DOHH2 (cell line): ENCODE results near the gene NABP1.

Experiments
- H3F3A ChIP-seq: fragments of 200-600 bp; sonication (generic), shearing (Covaris generic); 2 replicates; pipeline ENCODE4 v1.6.0; 2016; ENCODE audit warnings: antibody characterized with exemption, mild to moderate bottlenecking; ENCODE audit not compliant: control insufficient read depth, insufficient read depth
- H3K27ac ChIP-seq: fragments of 200-600 bp; sonication (generic); 2 replicates; pipeline ENCODE4 v1.5.1; 2014; ENCODE audit warnings: low read depth, mild to moderate bottlenecking, low read length, moderate library complexity
- H3K27me3 ChIP-seq: fragments of 200-600 bp; sonication (generic); 2 replicates; pipeline ENCODE4 v1.6.1; 2014; ENCODE audit warnings: mild to moderate bottlenecking, low read length, mixed read lengths; ENCODE audit not compliant: control insufficient read depth
- H3K36me3 ChIP-seq: fragments of 200-600 bp; sonication (generic); 2 replicates; pipeline ENCODE4 v1.6.1; 2014; ENCODE audit warnings: mild to moderate bottlenecking, low read length, moderate library complexity, mixed read lengths; ENCODE audit not compliant: control insufficient read depth
- H3K4me1 ChIP-seq: fragments of 200-600 bp; sonication (generic); 2 replicates; pipeline ENCODE4 v1.6.1; 2014; ENCODE audit warnings: mild to moderate bottlenecking, low read length, mixed read lengths; ENCODE audit not compliant: control insufficient read depth
- H3K4me2 ChIP-seq: fragments of 200-600 bp; sonication (generic); 2 replicates; pipeline ENCODE4 v1.6.0; 2014; ENCODE audit warnings: mild to moderate bottlenecking, low read length, moderate library complexity
- H3K4me3 ChIP-seq: fragments of 200-600 bp; sonication (generic); 2 replicates; pipeline ENCODE4 v1.5.1; 2014; ENCODE audit warnings: mild to moderate bottlenecking, low read length, mixed read lengths
- H3K79me2 ChIP-seq: fragments of 200-600 bp; sonication (generic); 2 replicates; pipeline ENCODE4 v1.6.1; 2014; ENCODE audit warnings: mild to moderate bottlenecking, low read length, mixed read lengths; ENCODE audit not compliant: control insufficient read depth
- H3K9me2 ChIP-seq: fragments of 200-600 bp; sonication (generic); replicated peaks from 2 replicates; pipeline ENCODE4 v1.6.1; 2014; ENCODE audit warnings: mild to moderate bottlenecking, low read length, mixed read lengths; ENCODE audit not compliant: control insufficient read depth
- H3K9me3 ChIP-seq: fragments of 200-600 bp; sonication (generic); 2 replicates; pipeline ENCODE4 v1.6.1; 2014; ENCODE audit warnings: antibody characterized with exemption, low read length, mixed read lengths; ENCODE audit not compliant: control insufficient read depth, insufficient read depth
- H4K20me1 ChIP-seq: fragments of 200-600 bp; sonication (generic); 2 replicates; pipeline ENCODE4 v1.6.0; 2014; ENCODE audit warnings: low read depth, mild to moderate bottlenecking, antibody characterized with exemption, low read length, moderate library complexity; ENCODE audit not compliant: control insufficient read depth, insufficient read depth
- EZH2phosphoT487 ChIP-seq: fragments of 200-600 bp; sonication (generic); IDR thresholded peaks from 2 replicates; pipeline ENCODE4 v1.6.1; 2017; ENCODE audit warnings: borderline replicate concordance, mild to moderate bottlenecking, antibody characterized with exemption, low read length, moderate library complexity, mixed read lengths
- TF ChIP-seq, protein P1 (sequence below): fragments of 200-600 bp; sonication (generic); IDR thresholded peaks from one replicate; pipeline ENCODE4 v1.5.1; 2014; ENCODE audit warnings: antibody characterized with exemption, mild to moderate bottlenecking, low read depth, low read length; ENCODE audit not compliant: poor library complexity, severe bottlenecking

NABP1 gene

DNA sequence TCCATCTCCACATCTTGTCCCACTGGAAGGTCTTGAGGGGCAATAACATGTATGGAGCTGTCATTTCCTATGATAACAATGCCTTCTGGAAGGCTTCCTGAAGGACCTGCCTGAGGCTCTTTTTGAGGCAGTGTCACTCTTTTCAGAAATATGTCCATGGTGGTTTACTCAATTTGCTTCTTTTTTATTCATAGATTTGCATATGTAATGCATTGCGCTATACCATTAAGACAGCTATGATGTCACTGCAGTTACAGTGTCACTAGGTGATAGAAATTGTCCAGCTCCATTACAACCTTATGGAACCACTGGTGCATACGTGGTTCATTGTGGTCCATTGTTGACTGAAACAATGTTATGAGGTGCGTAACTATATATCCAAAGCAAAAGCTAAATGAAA is 19.9 kb downstream of the NABP1 start:
- TF ChIP-seq, protein P1, sequence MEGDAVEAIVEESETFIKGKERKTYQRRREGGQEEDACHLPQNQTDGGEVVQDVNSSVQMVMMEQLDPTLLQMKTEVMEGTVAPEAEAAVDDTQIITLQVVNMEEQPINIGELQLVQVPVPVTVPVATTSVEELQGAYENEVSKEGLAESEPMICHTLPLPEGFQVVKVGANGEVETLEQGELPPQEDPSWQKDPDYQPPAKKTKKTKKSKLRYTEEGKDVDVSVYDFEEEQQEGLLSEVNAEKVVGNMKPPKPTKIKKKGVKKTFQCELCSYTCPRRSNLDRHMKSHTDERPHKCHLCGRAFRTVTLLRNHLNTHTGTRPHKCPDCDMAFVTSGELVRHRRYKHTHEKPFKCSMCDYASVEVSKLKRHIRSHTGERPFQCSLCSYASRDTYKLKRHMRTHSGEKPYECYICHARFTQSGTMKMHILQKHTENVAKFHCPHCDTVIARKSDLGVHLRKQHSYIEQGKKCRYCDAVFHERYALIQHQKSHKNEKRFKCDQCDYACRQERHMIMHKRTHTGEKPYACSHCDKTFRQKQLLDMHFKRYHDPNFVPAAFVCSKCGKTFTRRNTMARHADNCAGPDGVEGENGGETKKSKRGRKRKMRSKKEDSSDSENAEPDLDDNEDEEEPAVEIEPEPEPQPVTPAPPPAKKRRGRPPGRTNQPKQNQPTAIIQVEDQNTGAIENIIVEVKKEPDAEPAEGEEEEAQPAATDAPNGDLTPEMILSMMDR, result no peak
- TF ChIP-seq EZH2phosphoT487, result no peak
- no peak overlapping the region for H3K27ac ChIP-seq
- no peaks in the 10 kb centered on the region for H3K79me2 ChIP-seq
- no peaks in the 10 kb centered on the region for H3K9me2 ChIP-seq
- no peak overlapping the region for H3K4me3 ChIP-seq
- peaks cover 4% of the 10 kb centered on the region; the same call in 1 of the 2 replicates for H3K9me3 ChIP-seq
- H3K27me3 ChIP-seq, result no peaks in the 10 kb centered on the region
- H3F3A ChIP-seq, result peaks cover 15% of the 10 kb centered on the region
- no peaks in the 10 kb centered on the region for H3K4me1 ChIP-seq
- H4K20me1 ChIP-seq, result no peaks in the 10 kb centered on the region
- H3K36me3 ChIP-seq, result no peaks in the 10 kb centered on the region
- no peak overlapping the region for H3K4me2 ChIP-seq

DNA sequence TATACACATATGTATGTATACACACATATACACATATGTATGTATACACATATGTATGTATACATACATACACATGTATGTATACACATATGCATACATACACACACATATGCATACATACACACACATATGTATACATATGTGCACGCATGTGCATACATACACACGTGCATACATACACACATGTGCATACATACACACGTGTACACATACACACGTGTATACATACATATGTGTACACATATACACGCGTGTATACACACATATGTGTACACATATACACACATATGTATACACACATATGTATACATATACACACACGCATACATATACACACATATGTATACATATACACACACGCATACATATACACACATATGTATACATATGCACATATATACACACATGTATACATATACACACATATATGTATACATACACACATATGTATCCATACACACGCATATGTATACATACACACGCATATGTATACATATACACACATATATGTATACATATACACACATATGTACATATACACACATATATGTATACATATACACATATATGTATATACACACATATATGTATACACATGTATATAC is 21.5 kb downstream of the NABP1 start:
- H3F3A ChIP-seq, result peaks cover 15% of the 10 kb centered on the region
- no peaks in the 10 kb centered on the region for H3K36me3 ChIP-seq
- no peaks in the 10 kb centered on the region for H3K79me2 ChIP-seq
- H3K27ac ChIP-seq, result no peak overlapping the region
- H3K4me3 ChIP-seq, result no peak overlapping the region
- TF ChIP-seq EZH2phosphoT487, result no peak
- TF ChIP-seq, protein P1, result no peak
- no peaks in the 10 kb centered on the region for H4K20me1 ChIP-seq
- no peaks in the 10 kb centered on the region for H3K27me3 ChIP-seq
- no peaks in the 10 kb centered on the region for H3K9me2 ChIP-seq
- H3K4me1 ChIP-seq, result no peaks in the 10 kb centered on the region
- peaks cover 4% of the 10 kb centered on the region; the same call in 1 of the 2 replicates for H3K9me3 ChIP-seq
- no peak overlapping the region for H3K4me2 ChIP-seq

DNA sequence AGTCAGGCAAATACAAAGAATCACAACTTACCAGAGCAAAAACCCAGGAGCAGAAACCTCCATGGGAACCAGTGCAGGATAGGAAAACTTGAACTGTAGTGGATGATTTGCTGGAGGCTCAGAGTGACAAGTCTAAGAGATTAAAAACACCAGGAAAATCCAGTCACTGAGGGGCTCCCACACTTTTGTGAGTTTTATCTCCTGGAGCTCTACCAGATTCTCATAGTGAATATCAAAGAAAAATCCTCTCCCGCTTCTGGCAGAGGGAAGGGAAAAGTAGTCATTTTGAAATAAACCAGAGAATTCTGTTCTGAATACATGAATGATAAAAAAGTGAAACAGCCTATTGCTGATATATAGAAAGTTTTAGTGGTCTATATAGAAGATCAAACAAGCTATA is 23.1 kb downstream of the NABP1 start:
- H3K27me3 ChIP-seq, result no peaks in the 10 kb centered on the region; the same call in 1 of the 2 replicates
- H3K9me3 ChIP-seq, result peaks cover 4% of the 10 kb centered on the region; the same call in 1 of the 2 replicates
- H3K4me2 ChIP-seq, result no peak overlapping the region
- H3K79me2 ChIP-seq, result no peaks in the 10 kb centered on the region
- no peaks in the 10 kb centered on the region for H3K9me2 ChIP-seq
- TF ChIP-seq, protein P1, result no peak
- TF ChIP-seq EZH2phosphoT487, result no peak
- H3K27ac ChIP-seq, result no peak overlapping the region
- H3K4me3 ChIP-seq, result no peak overlapping the region
- peaks cover 15% of the 10 kb centered on the region for H3F3A ChIP-seq
- H4K20me1 ChIP-seq, result no peaks in the 10 kb centered on the region
- H3K4me1 ChIP-seq, result no peaks in the 10 kb centered on the region
- H3K36me3 ChIP-seq, result no peaks in the 10 kb centered on the region
